SH-SY5Y (cell line): Measurements from ENCODE around the gene TDRD9.

ENCODE experiments used
- GATA2 ChIP-seq: IDR thresholded peaks from 2 replicates; pipeline ENCODE4 v1.6.1; 2011; ENCODE audit warnings: mild to moderate bottlenecking, low read depth, low read length
- GATA3 ChIP-seq: IDR thresholded peaks from 2 replicates; pipeline ENCODE4 v1.6.1; 2011; ENCODE audit warnings: low read depth, mild to moderate bottlenecking, low read length, moderate library complexity

DNA sequence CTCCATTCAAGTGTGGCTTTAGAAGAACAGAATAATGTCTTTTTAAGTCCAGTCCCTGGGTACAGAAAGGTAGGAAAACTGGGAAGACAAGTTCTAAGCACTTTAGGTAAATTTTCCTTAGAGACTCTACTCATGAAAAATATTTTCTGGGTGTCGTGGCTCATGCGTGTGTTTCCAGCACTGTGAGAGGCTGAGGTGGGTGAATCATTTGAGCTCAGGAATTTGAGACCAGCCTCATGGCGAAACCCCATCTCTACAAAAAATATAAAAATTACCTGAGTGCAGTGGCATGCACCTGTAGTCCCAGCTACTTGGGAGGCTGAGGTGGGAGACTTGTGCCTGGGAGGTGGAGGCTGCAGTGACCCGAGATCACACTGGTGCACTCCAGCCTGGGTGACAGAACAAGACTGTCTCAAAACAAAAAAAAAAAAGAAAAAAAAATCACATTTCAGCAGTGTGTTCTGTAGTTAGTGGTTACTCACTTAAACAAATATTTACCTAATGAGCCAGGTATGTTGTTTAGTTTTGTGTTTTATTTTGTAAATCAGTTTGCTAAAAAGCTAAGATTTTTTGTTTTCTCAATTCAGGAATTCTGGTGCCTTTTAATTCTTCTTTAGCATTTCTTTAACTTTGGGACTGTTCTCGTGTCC, 66.4 kb downstream of the TDRD9 start:
- TF ChIP-seq GATA2: no peak
- TF ChIP-seq GATA3: no peak
